ENCODE results near the gene SLC10A7. TPM values are rescaled to one million over a fixed set of nuclear protein-coding genes. Genes with fewer than 3 reads are reported as not detected.

The SLC10A7 gene
- total and polyA plus RNA-seq, 2 of the 8 experiments (the other 6 are each of a cell fraction or from before 2014, with no cell fraction given): 2.5 to 2.9 TPM

GRCh38 chr4:146212781-146213180 lies 309.0 kb downstream of the SLC10A7 start (continued):
- TF ChIP-seq NRF1 (IDR thresholded peaks at IDR 0.05; ENCODE audit: low read depth, low read length): no peak
- no peak for TF ChIP-seq SP4 (IDR thresholded peaks at IDR 0.05; ENCODE audit: low read length)
- TF ChIP-seq YY1 (IDR thresholded peaks at IDR 0.05; ENCODE audit: low read depth, low read length): no peak
- no peak for TF ChIP-seq CTCF (IDR thresholded peaks at IDR 0.05; ENCODE audit: control extremely low read depth in 1 of 3, insufficient read depth in 1 of 3, low read depth in 1 of 3, low read length in 3 of 3)
- no peak for TF ChIP-seq JUND (IDR thresholded peaks at IDR 0.05; ENCODE audit: low read length)
- TF ChIP-seq EGR1 (IDR thresholded peaks at IDR 0.05; ENCODE audit: borderline replicate concordance, low read depth, low read length): no peak
